CD14-positive monocyte (primary cell): ENCODE results near the gene SLC66A3. TPM values are rescaled to one million over a fixed set of nuclear protein-coding genes. Genes with fewer than 3 reads are reported as not detected.

Experiments
- DNase-seq, 3 donors: peaks; one replicate each; pipeline ENCODE4 v3.0.0-alpha.2; 2011 to 2022
- H2AFZ ChIP-seq: 2 replicates; pipeline ENCODE4 v1.6.0; 2012; ENCODE audit warnings: mild to moderate bottlenecking, low read depth, low read length, inconsistent platforms; ENCODE audit not compliant: insufficient read depth, poor library complexity, severe bottlenecking
- H3K27ac ChIP-seq, 2 donors: 1 replicate in 1 of 2; 2 replicates in 1 of 2; pipeline ENCODE4 v1.5.1; 2012 to 2013; ENCODE audit warnings: low read length in 2 of 2, control low read depth in 1 of 2, inconsistent platforms in 1 of 2, low read depth in 1 of 2, mild to moderate bottlenecking in 1 of 2
- H3K27me3 ChIP-seq, 2 donors: one replicate each; pipeline versions ENCODE4 v1.6.0 to v1.6.1; 2011 to 2013; ENCODE audit warnings: low read length in 2 of 2; ENCODE audit not compliant: control insufficient read depth in 2 of 2, insufficient read depth in 2 of 2
- H3K36me3 ChIP-seq, 2 donors: replicated peaks in 1 of 2; 1 replicate in 1 of 2; 2 replicates in 1 of 2; pipeline versions ENCODE4 v1.5.1 to v1.6.1; 2012 to 2013; ENCODE audit warnings: low read length in 2 of 2, control low read depth in 1 of 2, inconsistent platforms in 1 of 2, mild to moderate bottlenecking in 1 of 2; ENCODE audit not compliant: insufficient read depth in 2 of 2, control insufficient read depth in 1 of 2
- H3K4me1 ChIP-seq, 2 donors: 1 replicate in 1 of 2; 2 replicates in 1 of 2; pipeline versions ENCODE4 v1.5.1 to v1.6.1; 2012 to 2013; ENCODE audit warnings: low read length in 2 of 2, control low read depth in 1 of 2, inconsistent platforms in 1 of 2, mild to moderate bottlenecking in 1 of 2, moderate library complexity in 1 of 2; ENCODE audit not compliant: insufficient read depth in 2 of 2, control insufficient read depth in 1 of 2
- H3K4me2 ChIP-seq: replicated peaks from 2 replicates; pipeline ENCODE3; 2012; ENCODE audit warnings: low read length, moderate library complexity, mild to moderate bottlenecking; ENCODE audit not compliant: poor library complexity, severe bottlenecking; ENCODE audit errors: extremely low read depth
- H3K4me3 ChIP-seq, 3 experiments: fragments of 200-600 bp in 1 of 3; sonication (generic) in 1 of 3; replicated peaks in 1 of 3; 1 replicate in 2 of 3; 2 replicates in 1 of 3; pipeline ENCODE4 v1.5.1; 2011 to 2013; ENCODE audit warnings: low read length in 3 of 3, mild to moderate bottlenecking in 3 of 3, control low read depth in 2 of 3, low read depth in 2 of 3, inconsistent platforms in 1 of 3, moderate library complexity in 1 of 3
- H3K79me2 ChIP-seq: 2 replicates; pipeline ENCODE4 v1.6.0; 2012; ENCODE audit warnings: mild to moderate bottlenecking, control low read depth, inconsistent platforms, low read length, moderate library complexity; ENCODE audit not compliant: insufficient read depth
- H3K9ac ChIP-seq: 2 replicates; pipeline ENCODE4 v1.6.0; 2017; ENCODE audit warnings: low read length, mild to moderate bottlenecking; ENCODE audit not compliant: insufficient read depth, poor library complexity, severe bottlenecking
- H3K9me3 ChIP-seq, 2 donors: replicated peaks in 1 of 2; 1 replicate in 1 of 2; 2 replicates in 1 of 2; pipeline versions ENCODE4 v1.5.1 to v1.6.1; 2012 to 2013; ENCODE audit warnings: low read length in 2 of 2, control low read depth in 1 of 2; ENCODE audit not compliant: control insufficient read depth in 1 of 2, insufficient read depth in 1 of 2
- H4K20me1 ChIP-seq: 2 replicates; pipeline ENCODE4 v1.6.0; 2012; ENCODE audit warnings: mild to moderate bottlenecking, low read length, control low read depth, moderate library complexity; ENCODE audit not compliant: insufficient read depth
- H3K27ac Mint-ChIP-seq, 7 donors: one replicate each; pipeline ENCODE4 v1.8.0; 2020; ENCODE audit warnings: mild to moderate bottlenecking in 7 of 7, mixed read lengths in 7 of 7, moderate library complexity in 6 of 7, inconsistent platforms in 2 of 7
- H3K27me3 Mint-ChIP-seq, 3 donors: one replicate each; pipeline ENCODE4 v1.8.0; 2021 to 2022; ENCODE audit warnings: low read depth in 3 of 3, mild to moderate bottlenecking in 3 of 3, mixed read lengths in 3 of 3, moderate library complexity in 3 of 3, inconsistent platforms in 1 of 3
- H3K36me3 Mint-ChIP-seq, 2 donors: one replicate each; pipeline ENCODE4 v1.8.0; 2020; ENCODE audit warnings: mixed read lengths in 2 of 2, inconsistent platforms in 1 of 2, mild to moderate bottlenecking in 1 of 2
- H3K4me1 Mint-ChIP-seq: one replicate; pipeline ENCODE4 v1.8.0; 2020; ENCODE audit warnings: mild to moderate bottlenecking, mixed read lengths
- H3K4me3 Mint-ChIP-seq, 2 donors: one replicate each; pipeline ENCODE4 v1.8.0; 2020; ENCODE audit warnings: mild to moderate bottlenecking in 2 of 2, mixed read lengths in 2 of 2, moderate library complexity in 1 of 2
- H3K9me3 Mint-ChIP-seq, 7 donors: one replicate each; pipeline ENCODE4 v1.8.0; 2020 to 2022; ENCODE audit warnings: mixed read lengths in 7 of 7, mild to moderate bottlenecking in 6 of 7, moderate library complexity in 6 of 7, inconsistent platforms in 2 of 7
- CTCF ChIP-seq: fragments of 200-600 bp; IDR thresholded peaks from one replicate; pipeline ENCODE4 v1.8.0; 2022; ENCODE audit warnings: antibody characterized with exemption, mild to moderate bottlenecking
- WGBS: methylation state at CpG from one replicate; pipeline ENCODE4 v1.1.5; 2013; ENCODE audit warnings: missing lambda C conversion rate; ENCODE audit not compliant: insufficient coverage; 5-methylcytosine and 5-hydroxymethylcytosine counted together
- intact Hi-C, 2 donors: fragments of 100-400 bp; cut with micrococcal nuclease; formaldehyde crosslinking; loops; one replicate each; pipeline versions ENCODE4 v1.15.0 to v1.15.1; 2023
- polyA plus RNA-seq, 3 donors: library from polyadenylated mRNA; depleted of rRNA in 1 of 3; unstranded in 2 of 3; stranded (reverse) in 1 of 3; fragments of 300-500 nt in 2 of 3; fragments of >200 nt in 1 of 3; fragmentation: Illumina TruSeq in 2 of 3; gene quantifications; 1 replicate in 2 of 3; 2 replicates in 1 of 3; pipeline ENCODE4 v1.2.3, GENCODE V29; 2012 to 2021

The SLC66A3 gene
- polyA plus RNA-seq, 3 donors = 51.8 to 188 (median 169) TPM

- peaks cover 71 to 97% of the 10 kb centered on the region in 2 donors for H3K36me3 ChIP-seq
- no peak overlapping the region for H2AFZ ChIP-seq
- H3K27me3 ChIP-seq = no peaks in the 10 kb centered on the region
- no peak overlapping the region for H3K4me2 ChIP-seq
- no CpG with 5 or more reads among the region's 1 CpG for WGBS
- no peaks in the 10 kb centered on the region for H3K4me1 ChIP-seq
- H3K9me3 Mint-ChIP-seq = no peaks in the 10 kb centered on the region
- H3K4me3 ChIP-seq = no peak overlapping the region
- no peak overlapping the region for H3K27ac ChIP-seq
- no peaks in the 10 kb centered on the region for H3K27me3 Mint-ChIP-seq
- H3K4me3 Mint-ChIP-seq = no peak overlapping the region
- intact Hi-C loops = no loop called here
- no peaks in the 10 kb centered on the region for H3K79me2 ChIP-seq
- H3K4me1 Mint-ChIP-seq = no peaks in the 10 kb centered on the region
- no peaks in the 10 kb centered on the region for H4K20me1 ChIP-seq
- no peak for TF ChIP-seq CTCF
- H3K36me3 Mint-ChIP-seq = peaks cover 59 to 74% of the 10 kb centered on the region in 2 donors
- H3K27ac Mint-ChIP-seq = no peak overlapping the region
- H3K9ac ChIP-seq = no peak overlapping the region
- H3K9me3 ChIP-seq = no peaks in the 10 kb centered on the region
- DNase-seq = no peak
These were observed 58.7 kb downstream of the SLC66A3 start for GRCh38 chr2:11213975-11214374.

GRCh38 chr2:11214770-11215169 is 59.5 kb downstream of the SLC66A3 start:
- no peak for TF ChIP-seq CTCF
- H3K27ac Mint-ChIP-seq = no peak overlapping the region
- Histone ChIP-seq H3K4me3 (no peak overlapping the region), H3K79me2 (no peaks in the 10 kb centered on the region), H3K27ac (no peak overlapping the region), H3K27me3 (no peaks in the 10 kb centered on the region), H3K9ac (no peak overlapping the region), H3K36me3 (peaks cover 71 to 98% of the 10 kb centered on the region in 2 donors), H3K9me3 (no peaks in the 10 kb centered on the region), H2AFZ (no peak overlapping the region), H4K20me1 (no peaks in the 10 kb centered on the region), H3K4me1 (no peaks in the 10 kb centered on the region), H3K4me2 (no peak overlapping the region)
- no peaks in the 10 kb centered on the region for H3K27me3 Mint-ChIP-seq
- 100% methylated on average over 1 of the region's 4 CpGs for WGBS
- peaks cover 63 to 81% of the 10 kb centered on the region in 2 donors for H3K36me3 Mint-ChIP-seq
- DNase-seq = no peak
- no peaks in the 10 kb centered on the region for H3K9me3 Mint-ChIP-seq
- intact Hi-C loops = no loop called here
- no peaks in the 10 kb centered on the region for H3K4me1 Mint-ChIP-seq
- no peak overlapping the region for H3K4me3 Mint-ChIP-seq
